Prostate gland (tissue), 2 donors: ENCODE results near the gene CSNK2B. TPM values are rescaled to one million over a fixed set of nuclear protein-coding genes. Genes with fewer than 3 reads are reported as not detected.

Source experiments
- DNase-seq: peaks from one replicate; pipeline ENCODE4 v3.0.0-alpha.2; 2019; ENCODE audit warnings: low spot score
- H3K27ac ChIP-seq, 2 donors: fragments of 200-600 bp; sonication (generic); 2 replicates each; pipeline ENCODE4 v1.5.1; 2017 to 2019
- H3K27me3 ChIP-seq: fragments of 200-600 bp; sonication (generic); replicated peaks from 2 replicates; pipeline ENCODE4 v1.5.1; 2019; ENCODE audit not compliant: insufficient read depth
- H3K36me3 ChIP-seq, 2 donors: fragments of 200-600 bp; sonication (generic); 1 replicate in 1 of 2; 2 replicates in 1 of 2; pipeline versions ENCODE4 v1.5.1 to v1.8.1; 2017 to 2019
- H3K4me1 ChIP-seq: fragments of 200-600 bp; sonication (generic); replicated peaks from 2 replicates; pipeline ENCODE4 v1.5.1; 2019
- H3K4me3 ChIP-seq, 2 donors: fragments of 200-600 bp; sonication (generic); 2 replicates each; pipeline ENCODE4 v1.5.1; 2017 to 2019
- H3K9me3 ChIP-seq: fragments of 200-600 bp; sonication (generic); 2 replicates; pipeline ENCODE4 v1.5.1; 2017
- POLR2A ChIP-seq: fragments of 450-650 bp; IDR thresholded peaks from one replicate; pipeline ENCODE4 v1.6.1; 2016; ENCODE audit warnings: antibody characterized with exemption, mild to moderate bottlenecking
- POLR2AphosphoS5 ChIP-seq: sonication (generic); formaldehyde crosslinking; IDR thresholded peaks from one replicate; pipeline ENCODE4 v1.6.1; 2017; ENCODE audit warnings: antibody characterized with exemption
- WGBS: methylation state at CpG from one replicate; pipeline ENCODE4 v1.1.5; 2018; 5-methylcytosine and 5-hydroxymethylcytosine counted together
- intact Hi-C: fragments of 100-400 bp; cut with DNase I; formaldehyde crosslinking; loops from one replicate; pipeline ENCODE4 v1.14.2; 2022
- total RNA-seq, 2 donors: library from RNA; depleted of rRNA; stranded (reverse); fragments of >200 nt; gene quantifications; one replicate each; pipeline ENCODE4 v1.1.0, GENCODE V29; 2016
- TF ChIP-seq, protein P1 (sequence below), 4 experiments: fragments of 200-600 bp in 2 of 4; fragments of 450-650 bp in 2 of 4; sonication (generic) in 2 of 4; IDR thresholded peaks; 1 replicate in 3 of 4; 2 replicates in 1 of 4; pipeline ENCODE4 v1.5.1; 2016 to 2019; ENCODE audit warnings: antibody characterized with exemption in 4 of 4, mild to moderate bottlenecking in 2 of 4, moderate library complexity in 2 of 4

The CSNK2B gene
- total RNA-seq, 2 donors from 2014 or later, result 214 to 285 TPM

DNA sequence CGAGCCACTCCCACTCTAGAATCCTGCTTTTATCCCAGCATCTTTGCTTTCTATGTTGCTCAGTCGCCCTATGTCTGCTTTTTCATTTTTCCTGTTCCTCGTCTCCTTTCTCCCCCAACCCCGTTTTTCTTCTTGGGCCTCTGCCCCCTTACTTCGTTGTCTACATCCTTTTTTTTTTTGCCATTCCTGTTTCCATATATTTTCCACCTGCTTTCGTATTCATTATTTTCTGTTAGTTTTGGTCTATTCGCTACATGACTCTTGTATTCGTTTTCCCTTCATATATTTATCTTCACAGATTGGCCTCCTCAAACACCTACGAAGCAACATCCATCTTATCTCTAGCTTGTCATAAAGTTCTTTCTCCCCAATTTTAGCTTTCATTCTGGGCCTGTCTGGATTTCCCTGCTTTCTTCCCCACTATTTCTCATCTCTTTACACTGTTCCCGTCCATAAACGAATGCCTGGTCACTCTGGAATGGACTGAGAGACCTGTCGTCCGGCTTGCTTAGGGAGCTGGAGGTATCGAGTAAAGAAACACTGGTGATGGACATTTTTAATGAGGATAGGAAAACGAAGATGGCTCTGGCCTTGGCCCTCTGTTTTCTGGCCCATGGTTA is 44.5 kb upstream of the CSNK2B start:
- Histone ChIP-seq H3K27me3 (no peaks in the 10 kb centered on the region), H3K9me3 (no peaks in the 10 kb centered on the region), H3K27ac (peak overlapping the region; percentile 92 to 96), H3K4me3 (peak overlapping the region; percentile 63 to 84), H3K36me3 (peaks cover 23 to 24% of the 10 kb centered on the region in 2 donors), H3K4me1 (no peaks in the 10 kb centered on the region)
- 7% methylated on average over 15 of the region's 15 CpGs for WGBS
- intact Hi-C loops, result loop anchor here (5.0 kb wide), 1 partner anchor 1351 kb away; no protein-coding TSS in a partner anchor
- no peak for DNase-seq
- no peak for TF ChIP-seq POLR2AphosphoS5
- TF ChIP-seq POLR2A, result no peak
- TF ChIP-seq, protein P1, sequence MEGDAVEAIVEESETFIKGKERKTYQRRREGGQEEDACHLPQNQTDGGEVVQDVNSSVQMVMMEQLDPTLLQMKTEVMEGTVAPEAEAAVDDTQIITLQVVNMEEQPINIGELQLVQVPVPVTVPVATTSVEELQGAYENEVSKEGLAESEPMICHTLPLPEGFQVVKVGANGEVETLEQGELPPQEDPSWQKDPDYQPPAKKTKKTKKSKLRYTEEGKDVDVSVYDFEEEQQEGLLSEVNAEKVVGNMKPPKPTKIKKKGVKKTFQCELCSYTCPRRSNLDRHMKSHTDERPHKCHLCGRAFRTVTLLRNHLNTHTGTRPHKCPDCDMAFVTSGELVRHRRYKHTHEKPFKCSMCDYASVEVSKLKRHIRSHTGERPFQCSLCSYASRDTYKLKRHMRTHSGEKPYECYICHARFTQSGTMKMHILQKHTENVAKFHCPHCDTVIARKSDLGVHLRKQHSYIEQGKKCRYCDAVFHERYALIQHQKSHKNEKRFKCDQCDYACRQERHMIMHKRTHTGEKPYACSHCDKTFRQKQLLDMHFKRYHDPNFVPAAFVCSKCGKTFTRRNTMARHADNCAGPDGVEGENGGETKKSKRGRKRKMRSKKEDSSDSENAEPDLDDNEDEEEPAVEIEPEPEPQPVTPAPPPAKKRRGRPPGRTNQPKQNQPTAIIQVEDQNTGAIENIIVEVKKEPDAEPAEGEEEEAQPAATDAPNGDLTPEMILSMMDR (IDR thresholded peaks at IDR 0.05), result no peak

GRCh38 chr6:31621991-31622390 is 43.9 kb upstream of the CSNK2B start:
- Histone ChIP-seq H3K27me3 (no peaks in the 10 kb centered on the region), H3K4me3 (peak overlapping the region; percentile 63 to 84), H3K9me3 (no peaks in the 10 kb centered on the region), H3K4me1 (no peaks in the 10 kb centered on the region), H3K36me3 (peaks cover 28 to 29% of the 10 kb centered on the region in 2 donors), H3K27ac (peak overlapping the region; percentile 92 to 96)
- TF ChIP-seq, protein P1 (IDR thresholded peaks at IDR 0.05), result no peak
- TF ChIP-seq POLR2A, result no peak
- peak; percentile 87 for TF ChIP-seq POLR2AphosphoS5
- DNase-seq, result peak; percentile 78
- 12% methylated on average over 4 of the region's 4 CpGs for WGBS
- intact Hi-C loops, result loop anchor here (5.0 kb wide), 1 partner anchor 1350 kb away; no protein-coding TSS in a partner anchor

GRCh38 chr6:31622684-31623091 is 43.2 kb upstream of the CSNK2B start:
- Histone ChIP-seq H3K27me3 (no peaks in the 10 kb centered on the region), H3K36me3 (peaks cover 35 to 36% of the 10 kb centered on the region in 2 donors), H3K4me3 (peak overlapping the region in 1 of 2 donors; percentile 84), H3K27ac (peak overlapping the region; percentile 92 to 96), H3K9me3 (no peaks in the 10 kb centered on the region), H3K4me1 (no peaks in the 10 kb centered on the region)
- DNase-seq, result peak; percentile 91
- intact Hi-C loops, result loop anchor here (5.0 kb wide), 1 partner anchor 1350 kb away; no protein-coding TSS in a partner anchor
- TF ChIP-seq, protein P1 (IDR thresholded peaks at IDR 0.05), result no peak
- TF ChIP-seq POLR2AphosphoS5, result peak; percentile 84
- TF ChIP-seq POLR2A, result no peak
- 26% methylated on average over 10 of the region's 10 CpGs for WGBS

- Histone ChIP-seq H3K27me3 (no peaks in the 10 kb centered on the region), H3K27ac (no peak overlapping the region), H3K36me3 (peaks cover 48 to 49% of the 10 kb centered on the region in 2 donors), H3K4me3 (no peak overlapping the region), H3K4me1 (no peaks in the 10 kb centered on the region), H3K9me3 (no peaks in the 10 kb centered on the region)
- no peak for TF ChIP-seq POLR2AphosphoS5
- no peak for TF ChIP-seq POLR2A
- TF ChIP-seq, protein P1 (IDR thresholded peaks at IDR 0.05), result no peak
- WGBS, result 78% methylated on average over 10 of the region's 10 CpGs
- intact Hi-C loops, result loop anchor here (5.0 kb wide), 1 partner anchor 1348 kb away; no protein-coding TSS in a partner anchor
- no peak for DNase-seq
These were observed 41.8 kb upstream of the CSNK2B start for GRCh38 chr6:31624070-31624469.

DNA sequence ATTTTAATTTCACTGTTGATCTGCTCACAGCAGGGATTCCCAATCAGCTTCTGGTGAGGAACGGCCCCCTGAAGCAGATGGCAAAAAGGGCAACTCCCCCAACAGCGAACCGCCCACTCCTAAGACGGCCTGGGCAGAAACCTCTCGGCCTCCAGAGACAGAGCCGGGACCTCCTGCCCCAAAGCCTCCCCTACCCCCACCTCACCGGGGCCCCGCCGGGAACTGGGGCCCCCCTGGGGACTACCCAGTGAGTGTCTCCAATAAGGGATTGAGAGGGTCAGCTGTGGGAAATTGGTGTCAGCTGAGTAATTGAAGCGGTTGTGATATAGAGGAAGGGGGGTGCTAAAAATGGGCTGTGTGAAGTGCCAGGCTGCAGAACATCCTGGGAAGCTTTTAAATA is 38.9 kb upstream of the CSNK2B start:
- Histone ChIP-seq H3K4me1 (no peaks in the 10 kb centered on the region), H3K36me3 (peaks cover 60 to 61% of the 10 kb centered on the region in 2 donors), H3K27me3 (no peaks in the 10 kb centered on the region), H3K27ac (no peak overlapping the region), H3K4me3 (no peak overlapping the region), H3K9me3 (no peaks in the 10 kb centered on the region)
- intact Hi-C loops, result no loop called here
- DNase-seq, result no peak
- 86% methylated on average over 7 of the region's 10 CpGs for WGBS
- no peak for TF ChIP-seq POLR2AphosphoS5
- TF ChIP-seq, protein P1 (IDR thresholded peaks at IDR 0.05), result no peak
- TF ChIP-seq POLR2A, result no peak
